NCI-H510A treated with DMSO at 0.1 percent for 48 hours (cell line): Measurements from ENCODE around the gene NCK1.

Source experiments
- DNase-seq: peaks from one replicate; lab custom pipeline; 2025; lab: John Stamatoyannopoulos, UW

Gene NCK1

GRCh38 chr3:136908297-136908696 lies 46.3 kb downstream of the NCK1 start:
- no peak for DNase-seq

GRCh38 chr3:136909187-136909586 lies 47.2 kb downstream of the NCK1 start:
- peak; percentile 3 for DNase-seq

GRCh38 chr3:136910697-136911096 lies 48.7 kb downstream of the NCK1 start:
- DNase-seq = no peak

- DNase-seq = no peak
Measured at GRCh38 chr3:136913168-136913567, 51.2 kb downstream of the NCK1 start.

- DNase-seq = no peak
Measured at GRCh38 chr3:136914739-136915138, 52.7 kb downstream of the NCK1 start.

GRCh38 chr3:136916223-136916622 lies 54.2 kb downstream of the NCK1 start:
- no peak for DNase-seq

- DNase-seq = no peak
Measured at GRCh38 chr3:136919799-136920580, 58.0 kb downstream of the NCK1 start.

- DNase-seq = no peak
Measured at GRCh38 chr3:136920904-136921611, 59.0 kb downstream of the NCK1 start.

GRCh38 chr3:136925425-136926190 lies 63.6 kb downstream of the NCK1 start:
- no peak for DNase-seq

GRCh38 chr3:136928240-136928639 lies 66.2 kb downstream of the NCK1 start:
- no peak for DNase-seq

GRCh38 chr3:136929977-136930670 lies 68.1 kb downstream of the NCK1 start:
- no peak for DNase-seq

- no peak for DNase-seq
Measured at GRCh38 chr3:136931606-136932005, 69.6 kb downstream of the NCK1 start.

- DNase-seq = no peak
Measured at GRCh38 chr3:136932523-136932922, 70.5 kb downstream of the NCK1 start.

GRCh38 chr3:136932978-136933772 lies 71.2 kb downstream of the NCK1 start:
- DNase-seq = no peak

GRCh38 chr3:136937175-136937574 lies 75.2 kb downstream of the NCK1 start:
- no peak for DNase-seq

- DNase-seq = no peak
Measured at GRCh38 chr3:136937851-136938250, 75.8 kb downstream of the NCK1 start.

- no peak for DNase-seq
Measured at GRCh38 chr3:136938334-136938733, 76.3 kb downstream of the NCK1 start.

- DNase-seq = no peak
Measured at GRCh38 chr3:136939489-136939888, 77.5 kb downstream of the NCK1 start.

- no peak for DNase-seq
Measured at GRCh38 chr3:136942803-136943202, 80.8 kb downstream of the NCK1 start.

GRCh38 chr3:136943436-136943835 lies 81.4 kb downstream of the NCK1 start:
- DNase-seq = no peak

GRCh38 chr3:136946978-136947377 lies 85.0 kb downstream of the NCK1 start:
- DNase-seq = no peak
